LHCN-M2 (cell line): ENCODE measurements around the gene TSKU. TPM values are rescaled to one million over a fixed set of nuclear protein-coding genes. Genes with fewer than 3 reads are reported as not detected.
"Not testable (repeated sequence)": the region's sequence is repeated elsewhere in the genome, so short reads cannot be mapped to it uniquely, and the experiment has no call there.

Experiments
- DNase-seq: peaks from one replicate; pipeline ENCODE4 v3.0.0-alpha.2; 2012; ENCODE audit warnings: low read depth
- total RNA-seq: library from RNA; depleted of rRNA; stranded (reverse); fragments of >200 nt; gene quantifications from 2 replicates; pipeline ENCODE4 v1.2.3, GENCODE V29; 2014

TSKU gene
- total RNA-seq, 1 experiment from 2014 or later, result 22.6 TPM

DNA sequence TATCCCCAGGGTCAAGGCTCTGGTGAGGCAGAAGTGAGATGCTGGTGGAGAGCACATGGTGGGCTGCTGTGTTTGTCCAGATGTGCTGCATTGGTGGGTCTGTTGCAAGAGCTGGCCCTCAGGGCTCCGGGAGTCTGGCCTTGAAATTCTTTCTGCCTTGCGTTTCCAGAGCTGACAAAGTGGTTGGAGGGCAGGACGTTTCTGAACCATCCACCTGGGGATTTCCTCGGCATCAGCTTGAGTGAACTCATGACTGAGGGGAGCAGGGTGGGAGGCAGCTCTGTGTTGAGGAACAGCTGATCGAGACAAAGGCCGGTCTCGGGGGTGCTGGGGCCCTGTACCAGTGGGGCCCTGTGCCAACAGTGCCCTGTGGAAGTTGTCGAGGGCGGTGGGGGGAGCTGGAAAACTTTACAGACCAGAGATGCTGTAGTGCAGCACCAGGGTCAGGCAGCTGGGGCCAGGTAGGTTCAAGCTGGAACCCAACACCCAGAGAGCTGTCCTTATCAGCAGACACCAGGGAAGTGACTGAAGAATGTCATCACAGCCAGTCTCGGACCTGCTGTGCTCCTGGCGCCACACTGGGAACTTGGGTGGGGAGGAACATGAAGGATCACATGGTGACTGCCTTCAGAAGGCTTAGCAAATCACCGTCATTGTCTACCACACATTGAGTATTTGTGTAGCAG, 4.9 kb downstream of the TSKU start:
- DNase-seq, result no peak

DNA sequence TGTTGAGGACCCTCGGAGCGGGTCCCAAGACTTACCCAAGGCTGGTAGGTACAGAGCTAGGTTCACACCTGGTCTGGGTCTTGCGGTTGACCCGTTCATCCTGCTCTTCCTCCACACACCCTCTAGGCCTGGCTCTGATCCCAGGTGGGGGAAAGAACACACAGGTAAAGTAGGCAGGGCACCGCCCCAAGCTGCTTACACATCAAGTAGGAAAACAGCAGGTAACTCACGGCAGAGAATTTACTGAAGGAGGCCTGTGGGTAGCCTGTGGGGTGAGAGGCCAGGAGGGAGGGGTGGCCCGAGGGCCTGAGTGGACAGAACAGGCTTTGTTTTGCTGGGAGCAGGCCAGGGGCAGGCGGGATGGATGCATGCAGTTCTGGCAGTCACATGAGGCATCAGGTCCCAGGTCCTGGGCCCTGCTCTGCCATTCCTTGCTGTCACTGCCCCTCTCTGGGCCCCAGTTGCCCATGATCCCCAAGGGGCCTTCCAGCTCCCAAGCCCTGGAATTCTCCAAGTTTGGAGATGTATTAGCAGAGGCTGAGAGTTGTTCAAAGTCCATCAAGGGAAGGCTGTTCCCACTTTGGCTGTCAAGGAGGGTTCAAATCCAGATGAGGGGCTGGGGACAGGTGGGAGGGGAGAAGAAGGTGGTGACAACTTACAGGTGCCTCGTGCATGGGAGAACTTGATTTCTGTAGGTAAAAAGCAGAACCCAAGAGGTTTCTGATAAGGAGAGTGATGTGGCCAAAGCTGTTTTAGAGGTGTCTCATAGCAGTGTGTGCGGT, 5.7 kb downstream of the TSKU start:
- no peak for DNase-seq

- no peak for DNase-seq
Measured at GRCh38 chr11:76789443-76789719, 6.2 kb downstream of the TSKU start.

DNA sequence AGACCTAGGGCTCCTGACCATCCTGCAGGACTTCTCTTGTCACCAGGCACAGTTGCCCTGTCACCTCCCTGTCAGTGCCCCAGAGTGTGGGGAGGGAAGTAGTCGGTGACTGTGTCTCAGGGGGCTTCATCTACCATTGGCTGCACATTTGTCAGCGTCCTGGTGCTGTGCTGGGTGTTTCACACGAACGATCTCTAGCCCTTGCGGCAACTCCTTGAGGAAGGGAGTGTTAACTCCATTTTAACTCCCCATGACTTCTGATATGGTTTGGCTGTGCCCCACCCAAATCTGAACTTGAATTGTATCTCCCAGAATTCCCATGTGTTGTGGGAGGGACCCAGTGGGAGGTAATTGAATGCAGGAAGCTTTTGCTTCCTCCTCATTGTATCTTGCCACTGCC, 7.1 kb downstream of the TSKU start:
- DNase-seq, result no peak

GRCh38 chr11:76791002-76791770, 8.0 kb downstream of the TSKU start:
- DNase-seq, result not testable (repeated sequence)

DNA sequence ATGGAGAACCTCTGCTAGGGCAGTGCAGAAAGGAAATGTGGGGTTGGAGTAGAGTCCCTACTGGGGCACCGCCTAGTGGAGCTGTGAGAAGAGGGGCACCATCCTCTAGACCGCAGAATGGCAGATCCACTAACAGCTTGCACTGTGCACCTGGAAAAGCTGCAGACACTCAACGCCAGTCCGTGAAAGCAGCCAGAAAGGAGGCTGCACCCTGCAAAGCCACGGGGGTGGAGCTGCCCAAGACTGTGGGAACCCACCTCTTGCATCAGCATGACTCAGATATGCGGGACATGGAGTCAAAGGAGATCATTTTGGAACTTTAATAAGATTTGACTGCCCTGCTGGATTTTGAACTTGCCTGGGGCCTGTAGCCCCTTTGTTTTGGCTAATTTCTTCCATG, 8.7 kb downstream of the TSKU start:
- peak; percentile 58 for DNase-seq

- no peak for DNase-seq
Measured at GRCh38 chr11:76792505-76793264, 9.5 kb downstream of the TSKU start.

DNA sequence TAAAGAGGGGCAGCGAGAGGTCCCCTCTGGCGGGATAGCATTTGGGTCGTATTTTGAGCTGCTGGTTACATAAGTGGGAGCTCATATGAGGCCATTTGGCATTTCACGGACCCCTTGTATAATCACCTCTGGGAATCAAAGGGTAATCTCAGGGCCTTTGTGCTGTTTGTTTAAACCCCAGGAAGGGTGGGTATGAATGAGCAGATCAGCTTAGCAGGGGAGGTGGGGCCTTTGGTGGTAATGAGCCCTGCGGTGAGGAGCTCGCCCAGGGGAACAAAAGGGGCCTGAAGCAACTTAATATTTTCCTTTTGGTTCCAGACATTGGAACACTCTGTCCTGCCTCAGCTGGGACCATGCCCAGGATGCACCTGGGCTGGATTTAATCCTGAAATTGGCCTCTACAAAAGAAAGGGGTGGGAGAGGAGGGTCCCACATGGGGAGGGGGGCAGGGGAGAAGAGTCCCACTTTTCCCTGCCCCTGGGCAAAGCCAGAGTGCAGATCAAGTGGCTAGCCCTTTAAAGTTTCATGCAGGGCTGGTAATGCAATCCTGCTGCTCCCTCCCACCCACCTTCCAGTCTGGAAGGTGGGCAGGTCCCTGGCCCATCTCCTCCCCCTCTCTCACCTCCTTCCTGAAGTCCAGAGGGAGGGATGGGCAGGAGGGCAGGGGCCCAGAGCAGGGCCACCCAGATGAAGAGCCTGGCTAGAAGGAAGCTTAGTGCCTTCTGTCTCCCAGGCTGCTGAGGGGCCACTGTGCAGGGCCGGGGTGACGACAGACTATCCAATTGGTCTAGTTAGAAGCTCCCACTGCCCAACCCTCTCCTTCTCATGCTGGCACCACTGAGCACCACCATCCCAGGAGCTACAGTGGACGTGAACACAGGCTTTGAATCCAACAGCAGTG, 10.5 kb downstream of the TSKU start:
- DNase-seq, result no peak

GRCh38 chr11:76794371-76795289, 11.5 kb downstream of the TSKU start:
- DNase-seq, result no peak

GRCh38 chr11:76795290-76795935, 12.3 kb downstream of the TSKU start:
- DNase-seq, result no peak

DNA sequence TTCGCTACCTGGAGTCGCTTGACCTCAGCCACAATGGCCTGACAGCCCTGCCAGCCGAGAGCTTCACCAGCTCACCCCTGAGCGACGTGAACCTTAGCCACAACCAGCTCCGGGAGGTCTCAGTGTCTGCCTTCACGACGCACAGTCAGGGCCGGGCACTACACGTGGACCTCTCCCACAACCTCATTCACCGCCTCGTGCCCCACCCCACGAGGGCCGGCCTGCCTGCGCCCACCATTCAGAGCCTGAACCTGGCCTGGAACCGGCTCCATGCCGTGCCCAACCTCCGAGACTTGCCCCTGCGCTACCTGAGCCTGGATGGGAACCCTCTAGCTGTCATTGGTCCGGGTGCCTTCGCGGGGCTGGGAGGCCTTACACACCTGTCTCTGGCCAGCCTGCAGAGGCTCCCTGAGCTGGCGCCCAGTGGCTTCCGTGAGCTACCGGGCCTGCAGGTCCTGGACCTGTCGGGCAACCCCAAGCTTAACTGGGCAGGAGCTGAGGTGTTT, 12.8 kb downstream of the TSKU start:
- no peak for DNase-seq

DNA sequence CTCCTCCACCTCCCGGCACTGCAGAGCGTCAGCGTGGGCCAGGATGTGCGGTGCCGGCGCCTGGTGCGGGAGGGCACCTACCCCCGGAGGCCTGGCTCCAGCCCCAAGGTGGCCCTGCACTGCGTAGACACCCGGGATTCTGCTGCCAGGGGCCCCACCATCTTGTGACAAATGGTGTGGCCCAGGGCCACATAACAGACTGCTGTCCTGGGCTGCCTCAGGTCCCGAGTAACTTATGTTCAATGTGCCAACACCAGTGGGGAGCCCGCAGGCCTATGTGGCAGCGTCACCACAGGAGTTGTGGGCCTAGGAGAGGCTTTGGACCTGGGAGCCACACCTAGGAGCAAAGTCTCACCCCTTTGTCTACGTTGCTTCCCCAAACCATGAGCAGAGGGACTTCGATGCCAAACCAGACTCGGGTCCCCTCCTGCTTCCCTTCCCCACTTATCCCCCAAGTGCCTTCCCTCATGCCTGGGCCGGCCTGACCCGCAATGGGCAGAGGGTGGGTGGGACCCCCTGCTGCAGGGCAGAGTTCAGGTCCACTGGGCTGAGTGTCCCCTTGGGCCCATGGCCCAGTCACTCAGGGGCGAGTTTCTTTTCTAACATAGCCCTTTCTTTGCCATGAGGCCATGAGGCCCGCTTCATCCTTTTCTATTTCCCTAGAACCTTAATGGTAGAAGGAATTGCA, 13.5 kb downstream of the TSKU start:
- DNase-seq, result no peak

- no peak for DNase-seq
Measured at GRCh38 chr11:76797341-76798201, 14.4 kb downstream of the TSKU start.

DNA sequence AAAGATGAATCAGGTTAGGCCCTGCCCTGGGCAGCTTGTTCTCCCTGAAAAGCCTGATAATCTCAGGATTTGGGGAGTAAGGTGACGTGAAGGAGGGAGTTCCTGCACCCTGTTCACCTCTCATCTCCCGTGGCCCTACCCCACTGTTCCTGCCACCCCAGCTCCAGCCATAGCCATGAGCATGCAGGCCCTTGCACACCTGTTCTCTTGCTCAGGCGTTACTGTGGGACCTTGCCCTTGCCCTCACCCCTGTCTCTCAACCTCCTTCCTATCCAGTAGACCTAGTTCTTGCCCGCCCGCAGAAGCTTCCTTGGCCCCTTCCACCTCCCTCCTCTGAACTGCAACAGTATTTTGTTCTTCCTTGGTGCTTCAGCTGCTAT, 15.0 kb downstream of the TSKU start:
- DNase-seq, result no peak

GRCh38 chr11:76798671-76799065, 15.5 kb downstream of the TSKU start:
- no peak for DNase-seq

GRCh38 chr11:76799066-76799804, 16.1 kb downstream of the TSKU start:
- DNase-seq, result peak; percentile 54
